Measurements from ENCODE around the gene TGFBR3.

Gene TGFBR3

GRCh38 chr1:91755702-91756287 lies 130.2 kb downstream of the TGFBR3 start:
- FAIRE-seq (peak; percentile 30), DNase-seq (ENCODE audit: insufficient read length) (no peak)
- no peak for TF ChIP-seq POLR2AphosphoS5 (IDR thresholded peaks at IDR 0.05; ENCODE audit: low read depth, low read length)
- no peak for TF ChIP-seq POLR2A (IDR thresholded peaks at IDR 0.05; ENCODE audit: low read depth, low read length)
- no peak for TF ChIP-seq TAF1 (IDR thresholded peaks at IDR 0.05; ENCODE audit: borderline replicate concordance, low read depth, low read length)

- DNase-seq (ENCODE audit: insufficient read length): no peak
- no peak for FAIRE-seq
- no peak for TF ChIP-seq POLR2AphosphoS5 (IDR thresholded peaks at IDR 0.05; ENCODE audit: low read depth, low read length)
- no peak for TF ChIP-seq POLR2A (IDR thresholded peaks at IDR 0.05; ENCODE audit: low read depth, low read length)
- no peak for TF ChIP-seq TAF1 (IDR thresholded peaks at IDR 0.05; ENCODE audit: borderline replicate concordance, low read depth, low read length)
Observed at GRCh38 chr1:91754816-91755580, 131.0 kb downstream of the TGFBR3 start.

DNA sequence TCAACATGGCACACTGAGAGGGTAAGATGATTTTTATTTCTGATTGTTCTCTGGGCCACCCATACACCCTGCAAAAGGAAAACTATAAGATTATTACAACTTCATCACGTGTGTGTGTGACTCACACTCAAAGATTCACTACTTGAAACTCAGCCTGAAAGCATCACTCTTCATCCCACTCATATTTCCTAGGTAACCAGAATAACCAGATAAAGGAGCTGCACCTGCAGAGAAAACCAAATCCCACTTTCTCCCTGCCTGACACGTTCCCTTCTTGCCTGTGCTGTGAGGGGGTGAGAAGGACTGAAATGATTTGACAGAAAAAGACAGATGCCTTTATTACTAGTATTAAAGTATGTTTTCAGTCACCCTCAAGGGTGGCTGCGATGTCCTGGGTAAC lies 131.6 kb downstream of the TGFBR3 start:
- DNase-seq (ENCODE audit: insufficient read length) (no peak), FAIRE-seq (peak; percentile 80)
- TF ChIP-seq TAF1 (IDR thresholded peaks at IDR 0.05; ENCODE audit: borderline replicate concordance, low read depth, low read length) (no peak), POLR2AphosphoS5 (IDR thresholded peaks at IDR 0.05; ENCODE audit: low read depth, low read length) (no peak), POLR2A (IDR thresholded peaks at IDR 0.05; ENCODE audit: low read depth, low read length) (no peak)

DNA sequence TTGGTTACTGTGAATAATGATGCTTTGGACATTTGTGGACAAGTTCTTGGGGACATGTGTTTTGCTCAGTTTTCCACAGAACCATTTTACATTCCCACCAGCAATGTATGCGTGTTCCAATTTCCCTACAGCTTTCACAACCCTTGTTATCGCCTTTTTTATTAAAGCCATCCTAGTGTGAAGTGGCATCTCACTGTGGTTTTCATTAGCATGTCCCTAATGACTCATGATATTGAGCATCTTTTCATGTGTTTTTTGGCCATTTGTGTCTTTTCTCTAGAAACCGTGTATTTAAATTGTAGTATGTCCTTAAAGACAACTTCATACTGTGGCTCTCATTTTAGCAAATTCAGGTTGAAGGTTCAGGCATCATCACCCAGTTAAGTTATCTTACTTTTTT lies 132.1 kb downstream of the TGFBR3 start:
- FAIRE-seq (no peak), DNase-seq (ENCODE audit: insufficient read length) (no peak)
- TF ChIP-seq POLR2A (IDR thresholded peaks at IDR 0.05; ENCODE audit: low read depth, low read length): no peak
- no peak for TF ChIP-seq TAF1 (IDR thresholded peaks at IDR 0.05; ENCODE audit: borderline replicate concordance, low read depth, low read length)
- TF ChIP-seq POLR2AphosphoS5 (IDR thresholded peaks at IDR 0.05; ENCODE audit: low read depth, low read length): no peak

DNA sequence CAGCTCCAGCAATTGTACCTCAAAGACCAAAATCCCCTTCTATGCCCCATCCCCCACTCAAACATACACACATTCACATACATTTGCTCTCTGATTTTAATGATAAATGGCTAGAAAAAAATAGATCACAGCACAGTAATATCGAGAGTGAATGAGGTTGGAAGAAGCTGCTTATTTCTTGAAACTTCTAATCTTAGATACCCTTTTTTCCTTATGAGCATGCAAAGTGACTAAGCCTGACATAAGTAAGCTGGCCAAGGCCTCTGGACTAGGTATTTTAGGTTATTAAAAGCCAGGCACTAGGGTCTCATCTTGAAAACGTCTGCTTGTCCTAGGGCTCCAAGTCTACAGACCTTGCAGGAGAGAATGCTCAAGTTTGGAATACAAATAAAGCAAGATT lies 133.6 kb downstream of the TGFBR3 start:
- peak; percentile 76 for FAIRE-seq
- DNase-seq (ENCODE audit: insufficient read length): no peak
- TF ChIP-seq POLR2A (IDR thresholded peaks at IDR 0.05; ENCODE audit: low read depth, low read length): no peak
- TF ChIP-seq TAF1 (IDR thresholded peaks at IDR 0.05; ENCODE audit: borderline replicate concordance, low read depth, low read length): no peak
- no peak for TF ChIP-seq POLR2AphosphoS5 (IDR thresholded peaks at IDR 0.05; ENCODE audit: low read depth, low read length)

DNA sequence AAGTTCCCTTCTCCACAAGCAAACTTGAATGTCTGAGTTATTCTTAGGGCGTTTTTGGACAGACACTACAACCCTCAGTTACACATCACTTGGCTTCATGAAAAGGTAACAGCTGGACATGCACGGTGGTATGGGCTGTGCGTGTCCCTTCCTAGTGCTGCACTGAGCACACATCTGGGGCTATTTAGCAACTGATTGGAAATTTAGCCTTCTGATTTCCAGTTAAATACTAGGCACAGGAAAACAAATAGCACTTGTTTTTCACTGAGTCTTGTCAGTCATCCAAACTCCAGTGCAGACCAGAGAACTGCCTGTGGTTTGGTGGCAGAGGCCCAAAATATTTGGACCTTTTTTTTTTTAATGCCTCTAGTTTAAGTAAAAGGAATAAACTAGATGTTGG lies 134.7 kb downstream of the TGFBR3 start:
- DNase-seq (ENCODE audit: insufficient read length): no peak
- TF ChIP-seq POLR2A (IDR thresholded peaks at IDR 0.05; ENCODE audit: low read depth, low read length) (no peak), POLR2AphosphoS5 (IDR thresholded peaks at IDR 0.05; ENCODE audit: low read depth, low read length) (no peak), TAF1 (IDR thresholded peaks at IDR 0.05; ENCODE audit: borderline replicate concordance, low read depth, low read length) (no peak)
- FAIRE-seq: no peak

- FAIRE-seq (no peak), DNase-seq (ENCODE audit: insufficient read length) (no peak)
- TF ChIP-seq POLR2A (IDR thresholded peaks at IDR 0.05; ENCODE audit: low read depth, low read length) (no peak), TAF1 (IDR thresholded peaks at IDR 0.05; ENCODE audit: borderline replicate concordance, low read depth, low read length) (no peak), POLR2AphosphoS5 (IDR thresholded peaks at IDR 0.05; ENCODE audit: low read depth, low read length) (no peak)
Observed at GRCh38 chr1:91750398-91750996, 135.5 kb downstream of the TGFBR3 start.

DNA sequence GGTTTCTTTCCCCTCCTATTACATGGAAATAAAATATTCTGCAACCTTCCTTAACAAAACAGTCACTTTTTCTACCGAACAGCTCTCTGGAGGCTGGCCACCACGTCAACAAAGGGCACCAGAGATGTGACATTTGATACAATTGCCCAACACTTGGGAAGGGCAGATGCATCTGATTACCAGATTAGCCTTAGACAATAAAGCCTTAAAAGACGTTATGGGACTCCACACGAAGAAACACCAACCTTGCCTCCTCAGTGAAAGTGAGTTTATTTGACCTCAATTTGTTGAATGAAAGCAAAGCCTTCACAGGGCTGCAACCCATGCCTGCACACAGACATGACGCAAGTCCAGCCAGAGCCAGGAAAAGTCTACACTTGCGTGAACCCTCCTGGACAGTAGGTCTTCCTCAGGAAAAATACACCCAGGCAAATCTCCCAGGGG lies 136.1 kb downstream of the TGFBR3 start:
- no peak for FAIRE-seq
- no peak for DNase-seq (ENCODE audit: insufficient read length)
- no peak for TF ChIP-seq POLR2AphosphoS5 (IDR thresholded peaks at IDR 0.05; ENCODE audit: low read depth, low read length)
- no peak for TF ChIP-seq POLR2A (IDR thresholded peaks at IDR 0.05; ENCODE audit: low read depth, low read length)
- TF ChIP-seq TAF1 (IDR thresholded peaks at IDR 0.05; ENCODE audit: borderline replicate concordance, low read depth, low read length): no peak

- FAIRE-seq: no peak
- DNase-seq (ENCODE audit: insufficient read length): no peak
- TF ChIP-seq TAF1 (IDR thresholded peaks at IDR 0.05; ENCODE audit: borderline replicate concordance, low read depth, low read length): no peak
- no peak for TF ChIP-seq POLR2A (IDR thresholded peaks at IDR 0.05; ENCODE audit: low read depth, low read length)
- TF ChIP-seq POLR2AphosphoS5 (IDR thresholded peaks at IDR 0.05; ENCODE audit: low read depth, low read length): no peak
Observed at GRCh38 chr1:91747666-91748065, 138.3 kb downstream of the TGFBR3 start.

- TF ChIP-seq POLR2AphosphoS5 (IDR thresholded peaks at IDR 0.05; ENCODE audit: low read depth, low read length): no peak
- TF ChIP-seq POLR2A (IDR thresholded peaks at IDR 0.05; ENCODE audit: low read depth, low read length): no peak
- no peak for TF ChIP-seq TAF1 (IDR thresholded peaks at IDR 0.05; ENCODE audit: borderline replicate concordance, low read depth, low read length)
- FAIRE-seq (no peak), DNase-seq (ENCODE audit: insufficient read length) (no peak)
Observed at GRCh38 chr1:91746728-91747338, 139.1 kb downstream of the TGFBR3 start.

DNA sequence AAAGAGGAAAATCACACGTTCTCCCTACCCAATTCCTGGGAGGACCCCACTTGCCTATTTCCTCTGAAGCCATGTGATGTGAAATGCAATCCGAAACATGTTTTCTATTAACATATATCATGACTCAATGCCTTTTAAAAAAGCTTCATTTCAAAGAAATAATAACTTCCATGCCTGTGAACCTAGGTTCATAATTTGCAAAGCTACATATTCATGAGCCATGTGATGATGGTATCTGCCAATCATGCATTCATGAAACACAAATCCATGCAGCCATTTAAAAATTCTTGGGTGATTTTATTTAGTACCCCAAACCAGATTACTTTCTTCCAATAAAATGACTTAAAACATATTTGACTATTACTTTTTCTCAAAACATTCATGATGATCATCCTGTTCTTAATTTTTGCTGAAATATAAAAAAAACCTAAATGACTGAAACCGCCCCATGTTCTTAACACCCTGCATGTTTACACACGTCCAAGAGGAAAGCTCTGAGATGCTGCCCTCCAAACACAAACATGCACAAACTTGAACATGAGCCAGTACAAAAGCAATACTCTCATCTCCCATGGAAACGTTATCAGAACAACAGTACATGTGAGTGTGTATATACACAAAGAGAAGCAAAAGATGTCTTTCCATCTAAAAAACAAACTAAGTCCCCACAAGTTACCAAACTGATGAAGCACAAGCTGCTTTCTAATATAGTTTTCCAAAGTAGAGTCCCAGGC lies 140.1 kb downstream of the TGFBR3 start:
- no peak for DNase-seq (ENCODE audit: insufficient read length)
- TF ChIP-seq POLR2A (IDR thresholded peaks at IDR 0.05; ENCODE audit: low read depth, low read length): no peak
- TF ChIP-seq TAF1 (IDR thresholded peaks at IDR 0.05; ENCODE audit: borderline replicate concordance, low read depth, low read length): no peak
- TF ChIP-seq POLR2AphosphoS5 (IDR thresholded peaks at IDR 0.05; ENCODE audit: low read depth, low read length): no peak
- peak; percentile 46 for FAIRE-seq
